Middle frontal gyrus (tissue), 1 donor: ENCODE results near the gene THAP11.
"Not testable (repeated sequence)": the region's sequence is repeated elsewhere in the genome, so short reads cannot be mapped to it uniquely, and the experiment has no call there.

Experiments
- DNase-seq: peaks from one replicate; pipeline ENCODE4 v3.0.0-alpha.2; 2015; ENCODE audit warnings: low spot score; ENCODE audit errors: extremely low spot score

THAP11 gene

DNA sequence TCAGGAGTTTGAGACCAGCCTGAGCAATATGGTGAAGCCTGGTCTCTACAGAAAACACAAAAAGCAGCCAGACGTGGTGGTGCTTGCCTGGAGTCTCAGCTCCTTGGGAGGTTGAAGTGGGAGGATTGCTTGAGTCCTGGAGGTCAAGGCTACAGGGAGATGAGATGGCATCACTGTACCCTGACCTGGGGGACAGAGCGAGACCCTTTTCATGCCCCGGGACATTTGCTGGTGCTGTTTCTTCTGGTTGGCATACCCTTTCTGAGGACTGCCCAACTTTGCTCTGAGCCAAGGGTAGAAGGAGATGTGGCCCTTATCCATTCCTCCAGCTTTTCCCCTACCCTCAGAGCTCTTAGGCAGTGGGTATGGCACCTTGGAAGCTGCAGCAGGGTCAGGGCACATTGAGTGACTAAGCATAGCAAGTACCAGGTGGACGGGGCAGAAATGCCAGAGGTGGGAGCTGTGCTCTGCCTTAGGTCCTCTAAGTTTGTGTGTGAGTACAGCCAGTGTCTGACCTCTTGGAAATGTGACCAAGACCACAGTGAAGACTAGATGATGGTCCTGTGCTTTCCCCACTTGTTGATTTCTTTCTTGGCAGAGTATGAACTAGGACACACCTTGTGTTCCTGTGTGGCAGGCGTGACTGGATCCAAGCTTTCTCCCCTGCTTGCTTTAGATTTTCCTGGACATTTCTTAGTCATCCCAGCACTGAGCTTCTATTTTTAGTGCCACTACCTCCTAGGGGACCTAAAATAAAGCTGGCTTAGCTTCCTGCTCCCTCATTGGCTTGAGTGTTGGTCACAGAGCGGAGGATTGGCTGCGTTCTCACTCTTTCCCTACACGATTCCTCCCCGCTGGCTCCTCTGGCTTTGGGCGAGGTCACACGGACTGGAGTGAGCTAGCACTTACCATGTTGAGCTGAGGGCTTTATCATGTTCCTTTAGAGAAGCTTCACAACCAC, 20.8 kb downstream of the THAP11 start:
- DNase-seq = no peak

GRCh38 chr16:67864044-67864443, 21.9 kb downstream of the THAP11 start:
- DNase-seq = not testable (repeated sequence)

- no peak for DNase-seq
Observed at GRCh38 chr16:67864594-67864993, 22.5 kb downstream of the THAP11 start.

GRCh38 chr16:67865318-67865717, 23.2 kb downstream of the THAP11 start:
- DNase-seq = no peak

GRCh38 chr16:67868290-67868689, 26.2 kb downstream of the THAP11 start:
- DNase-seq = peak; percentile 19

GRCh38 chr16:67869653-67870052, 27.5 kb downstream of the THAP11 start:
- DNase-seq = no peak

GRCh38 chr16:67871256-67871655, 29.1 kb downstream of the THAP11 start:
- no peak for DNase-seq

GRCh38 chr16:67872131-67872630, 30.1 kb downstream of the THAP11 start:
- no peak for DNase-seq

GRCh38 chr16:67872631-67873434, 30.7 kb downstream of the THAP11 start, which contains the start of gene EDC4:
TSS of gene EDC4 (plus strand) at chr16:67873052. CDS start at chr16:67873262, 210 bp downstream.
- peak; percentile 67 for DNase-seq

- DNase-seq = no peak
Observed at GRCh38 chr16:67873435-67874370, 31.6 kb downstream of the THAP11 start.

DNA sequence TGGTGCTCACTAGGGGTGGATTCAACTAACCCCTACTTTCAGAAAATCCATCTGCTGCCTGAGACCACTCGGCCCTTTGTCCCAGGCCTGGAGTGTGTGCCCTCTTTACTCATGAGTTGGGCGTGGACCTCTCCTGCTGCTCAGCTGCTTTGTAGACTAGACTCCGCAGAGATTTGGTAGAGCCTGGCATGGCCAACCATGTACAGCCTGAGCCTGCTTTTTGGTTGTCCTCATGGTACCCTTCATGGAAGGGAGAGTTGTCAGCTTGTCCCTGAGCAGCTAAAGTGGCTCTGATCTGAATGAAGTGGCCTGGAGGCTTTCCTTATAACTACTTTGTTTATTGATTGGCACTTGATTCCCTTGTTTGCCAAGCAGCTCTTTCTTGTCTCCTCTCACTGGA, 32.3 kb downstream of the THAP11 start:
- DNase-seq = no peak

GRCh38 chr16:67877064-67877463, 34.9 kb downstream of the THAP11 start:
- no peak for DNase-seq

- DNase-seq = no peak
Observed at GRCh38 chr16:67878232-67878631, 36.1 kb downstream of the THAP11 start.

DNA sequence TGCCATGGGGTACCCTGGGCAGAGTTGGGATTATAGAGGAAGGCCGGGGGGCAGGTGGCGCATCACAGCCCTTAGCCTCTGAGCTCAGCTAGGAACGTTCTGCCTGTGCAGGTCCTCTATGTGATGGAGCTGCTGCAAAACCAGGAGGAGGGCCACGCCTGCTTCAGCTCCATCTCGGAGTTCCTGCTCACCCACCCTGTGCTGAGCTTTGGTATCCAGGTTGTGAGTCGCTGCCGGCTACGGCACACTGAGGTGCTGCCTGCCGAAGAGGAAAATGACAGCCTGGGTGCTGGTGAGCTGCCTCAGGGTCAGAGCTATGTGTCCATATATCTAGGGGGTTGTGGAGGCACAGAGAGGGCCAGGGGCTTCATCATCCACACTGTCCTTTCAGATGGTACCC, 36.7 kb downstream of the THAP11 start:
- no peak for DNase-seq

DNA sequence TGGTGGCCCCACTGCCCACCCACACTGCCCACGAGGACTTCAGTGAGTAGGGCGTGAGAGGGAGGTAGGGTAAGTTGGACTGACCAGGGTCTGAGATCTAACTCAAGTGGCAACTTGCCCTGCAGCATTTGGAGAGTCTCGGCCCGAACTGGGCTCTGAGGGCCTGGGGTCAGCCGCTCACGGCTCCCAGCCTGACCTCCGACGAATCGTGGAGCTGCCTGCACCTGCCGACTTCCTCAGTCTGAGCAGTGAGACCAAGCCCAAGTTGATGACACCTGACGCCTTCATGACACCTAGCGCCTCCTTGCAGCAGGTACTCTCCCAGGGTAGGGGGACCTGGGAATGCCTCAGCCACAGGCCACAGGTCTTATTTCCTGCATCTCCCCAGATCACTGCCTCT, 37.3 kb downstream of the THAP11 start:
- no peak for DNase-seq

DNA sequence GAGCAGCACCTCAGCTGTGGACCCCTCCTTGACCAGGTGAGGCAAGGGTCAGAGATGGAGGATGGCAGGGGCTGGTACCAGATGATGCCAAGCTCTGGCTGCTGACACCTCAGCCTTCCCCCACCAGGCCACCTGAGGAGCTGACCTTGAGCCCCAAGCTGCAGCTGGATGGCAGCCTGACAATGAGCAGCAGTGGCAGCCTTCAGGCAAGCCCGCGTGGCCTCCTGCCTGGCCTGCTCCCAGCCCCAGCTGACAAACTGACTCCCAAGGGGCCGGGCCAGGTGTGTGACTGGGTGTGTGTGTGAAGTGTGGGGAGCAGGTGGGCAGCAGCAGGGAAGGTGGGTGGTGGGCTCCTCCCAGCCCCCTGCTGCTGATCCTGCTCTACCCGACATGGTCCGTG, 37.8 kb downstream of the THAP11 start:
- no peak for DNase-seq

DNA sequence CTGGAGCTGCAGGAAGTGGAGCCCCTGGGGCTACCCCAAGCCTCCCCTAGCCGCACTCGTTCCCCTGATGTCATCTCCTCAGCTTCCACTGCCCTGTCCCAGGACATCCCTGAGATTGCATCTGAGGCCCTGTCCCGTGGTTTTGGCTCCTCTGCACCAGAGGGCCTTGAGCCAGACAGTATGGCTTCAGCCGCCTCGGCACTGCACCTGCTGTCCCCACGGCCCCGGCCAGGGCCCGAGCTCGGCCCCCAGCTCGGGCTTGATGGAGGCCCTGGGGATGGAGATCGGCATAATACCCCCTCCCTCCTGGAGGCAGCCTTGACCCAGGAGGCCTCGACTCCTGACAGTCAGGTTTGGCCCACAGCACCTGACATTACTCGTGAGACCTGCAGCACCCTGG, 38.5 kb downstream of the THAP11 start:
- DNase-seq = no peak

- no peak for DNase-seq
Observed at GRCh38 chr16:67881621-67882161, 39.6 kb downstream of the THAP11 start.

DNA sequence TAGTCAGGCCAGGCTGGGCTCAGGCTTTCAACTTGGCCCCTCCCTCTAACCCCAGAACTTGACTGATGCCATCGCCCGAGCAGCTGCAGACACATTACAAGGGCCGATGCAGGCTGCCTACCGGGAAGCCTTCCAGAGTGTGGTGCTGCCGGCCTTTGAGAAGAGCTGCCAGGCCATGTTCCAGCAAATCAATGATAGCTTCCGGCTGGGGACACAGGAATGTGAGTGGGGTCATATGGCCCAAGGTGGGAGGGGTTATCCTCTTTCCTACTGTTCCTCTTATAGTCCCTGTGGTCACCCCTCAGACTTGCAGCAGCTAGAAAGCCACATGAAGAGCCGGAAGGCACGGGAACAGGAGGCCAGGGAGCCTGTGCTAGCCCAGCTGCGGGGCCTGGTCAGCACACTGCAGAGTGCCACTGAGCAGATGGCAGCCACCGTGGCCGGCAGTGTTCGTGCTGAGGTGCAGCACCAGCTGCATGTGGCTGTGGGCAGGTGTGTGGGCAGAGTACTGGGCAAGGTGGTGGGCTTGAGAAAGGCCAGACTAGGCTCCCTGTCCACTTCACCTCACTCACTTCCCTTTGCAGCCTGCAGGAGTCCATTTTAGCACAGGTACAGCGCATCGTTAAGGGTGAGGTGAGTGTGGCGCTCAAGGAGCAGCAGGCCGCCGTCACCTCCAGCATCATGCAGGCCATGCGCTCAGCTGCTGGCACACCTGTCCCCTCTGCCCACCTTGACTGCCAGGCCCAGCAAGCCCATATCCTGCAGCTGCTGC, 40.4 kb downstream of the THAP11 start:
- peak; percentile 77 for DNase-seq
